ENCODE data around the gene ZNF830. TPM values are rescaled to one million over a fixed set of nuclear protein-coding genes. Genes with fewer than 3 reads are reported as not detected.

Gene ZNF830
- total and polyA plus RNA-seq, 2 donors (not counting 3 experiments of a cell fraction or from before 2014, with no cell fraction given) = 3.1 to 13.9 TPM

DNA sequence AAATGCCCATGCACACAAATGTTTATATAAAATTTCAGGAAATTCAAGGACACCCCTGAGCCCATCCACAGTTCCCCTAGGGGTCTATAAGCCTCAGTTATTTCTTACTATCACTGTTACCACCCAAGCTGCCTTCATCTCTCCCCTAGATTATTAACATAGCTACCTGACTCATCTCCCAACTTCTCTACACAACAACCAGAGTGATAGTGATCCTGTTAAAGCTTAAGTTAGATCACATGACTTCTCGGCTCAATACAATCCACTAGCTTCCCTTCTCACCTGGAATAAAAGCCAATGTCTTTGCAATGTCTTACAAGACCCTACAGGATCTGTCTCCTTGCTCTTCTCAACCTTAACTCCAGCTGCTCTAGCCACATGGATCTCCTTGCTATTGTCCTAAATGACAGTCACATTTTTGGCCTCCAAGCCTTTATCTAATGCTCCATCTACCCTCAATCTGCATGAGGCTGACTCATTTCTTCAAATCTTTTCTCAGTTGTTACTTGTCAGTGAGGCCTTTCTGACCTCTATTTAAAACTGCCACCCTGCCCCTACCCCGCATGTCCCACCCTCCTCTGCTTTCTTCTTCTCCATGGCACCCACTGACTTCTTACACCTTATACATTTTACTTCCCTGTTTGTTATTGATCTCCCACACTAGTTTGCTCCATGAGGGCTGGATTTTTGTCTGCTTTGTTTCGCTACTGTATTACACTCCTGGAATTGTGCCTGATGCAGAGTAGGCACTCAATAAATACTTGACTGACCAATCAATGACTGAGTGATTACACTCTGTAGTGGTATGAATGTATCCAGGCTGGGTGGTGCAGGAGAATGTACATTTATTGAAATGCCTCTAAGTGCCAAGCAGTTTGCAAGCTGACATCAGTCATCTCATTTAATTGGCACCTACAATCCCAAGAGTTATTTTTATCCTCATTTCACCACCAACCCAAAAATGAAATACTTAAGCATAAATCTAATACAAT lies 13.8 kb downstream of the ZNF830 start:
- Histone ChIP-seq H3K79me2 (ENCODE audit: control insufficient read depth, insufficient read depth, low read length) (no peaks in the 10 kb centered on the region), H3K4me1 (ENCODE audit: control insufficient read depth, extremely low read depth, insufficient read depth, low read length) (peaks cover 7% of the 10 kb centered on the region), H3K36me3 (ENCODE audit: control insufficient read depth in 2 of 2, extremely low read depth in 1 of 2, insufficient read depth in 2 of 2, low read length in 2 of 2) (no peaks in the 10 kb centered on the region), H3K9me1 (replicated peaks; ENCODE audit: control insufficient read depth, extremely low read depth, insufficient read depth, low read length) (no peaks in the 10 kb centered on the region), H2AFZ (ENCODE audit: low read depth, low read length) (no peak overlapping the region), H3K27me3 (ENCODE audit: control insufficient read depth in 2 of 2, insufficient read depth in 2 of 2, low read length in 2 of 2) (no peaks in the 10 kb centered on the region), H4K20me1 (replicated peaks; ENCODE audit: control insufficient read depth, extremely low read depth, insufficient read depth, low read length) (no peaks in the 10 kb centered on the region), H3K27ac (ENCODE audit: insufficient read depth, low read depth, low read length) (no peak overlapping the region), H3K9me3 (replicated peaks; ENCODE audit: control insufficient read depth, insufficient read depth, low read length) (no peaks in the 10 kb centered on the region), H3K4me3 (replicated peaks in 1 of 3; ENCODE audit: insufficient read depth in 1 of 3, low read depth in 1 of 3, low read length in 3 of 3) (no peak overlapping the region), H3K4me2 (ENCODE audit: insufficient read depth, low read length) (no peak overlapping the region), H3K9ac (replicated peaks; ENCODE audit: extremely low read depth, insufficient read depth, low read length) (no peak overlapping the region)
- TF ChIP-seq FOS (IDR thresholded peaks at IDR 0.05; ENCODE audit: borderline replicate concordance, insufficient read depth, low read length) (no peak), POLR2A (IDR thresholded peaks at IDR 0.05; ENCODE audit: low read depth, low read length) (no peak), EZH2 (IDR thresholded peaks at IDR 0.05; ENCODE audit: borderline replicate concordance, low read depth, low read length, severe bottlenecking) (no peak), MYC (IDR thresholded peaks at IDR 0.05; ENCODE audit: low read depth, low read length) (no peak), JUN (IDR thresholded peaks at IDR 0.05; ENCODE audit: borderline replicate concordance, insufficient read depth, insufficient read length, low read depth) (no peak), POLR2AphosphoS5 (IDR thresholded peaks at IDR 0.05; ENCODE audit: insufficient read depth, low read depth, low read length) (no peak), GATA2 (IDR thresholded peaks at IDR 0.05; ENCODE audit: insufficient read depth, insufficient read length, low read depth, low read length) (no peak)
- TF ChIP-seq, protein P1, sequence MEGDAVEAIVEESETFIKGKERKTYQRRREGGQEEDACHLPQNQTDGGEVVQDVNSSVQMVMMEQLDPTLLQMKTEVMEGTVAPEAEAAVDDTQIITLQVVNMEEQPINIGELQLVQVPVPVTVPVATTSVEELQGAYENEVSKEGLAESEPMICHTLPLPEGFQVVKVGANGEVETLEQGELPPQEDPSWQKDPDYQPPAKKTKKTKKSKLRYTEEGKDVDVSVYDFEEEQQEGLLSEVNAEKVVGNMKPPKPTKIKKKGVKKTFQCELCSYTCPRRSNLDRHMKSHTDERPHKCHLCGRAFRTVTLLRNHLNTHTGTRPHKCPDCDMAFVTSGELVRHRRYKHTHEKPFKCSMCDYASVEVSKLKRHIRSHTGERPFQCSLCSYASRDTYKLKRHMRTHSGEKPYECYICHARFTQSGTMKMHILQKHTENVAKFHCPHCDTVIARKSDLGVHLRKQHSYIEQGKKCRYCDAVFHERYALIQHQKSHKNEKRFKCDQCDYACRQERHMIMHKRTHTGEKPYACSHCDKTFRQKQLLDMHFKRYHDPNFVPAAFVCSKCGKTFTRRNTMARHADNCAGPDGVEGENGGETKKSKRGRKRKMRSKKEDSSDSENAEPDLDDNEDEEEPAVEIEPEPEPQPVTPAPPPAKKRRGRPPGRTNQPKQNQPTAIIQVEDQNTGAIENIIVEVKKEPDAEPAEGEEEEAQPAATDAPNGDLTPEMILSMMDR (IDR thresholded peaks at IDR 0.05; ENCODE audit: extremely low read depth in 1 of 2, insufficient read depth in 1 of 2, low read depth in 1 of 2, low read length in 2 of 2) = no peak
- TF ChIP-seq, protein P2, sequence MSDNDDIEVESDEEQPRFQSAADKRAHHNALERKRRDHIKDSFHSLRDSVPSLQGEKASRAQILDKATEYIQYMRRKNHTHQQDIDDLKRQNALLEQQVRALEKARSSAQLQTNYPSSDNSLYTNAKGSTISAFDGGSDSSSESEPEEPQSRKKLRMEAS (IDR thresholded peaks at IDR 0.05; ENCODE audit: insufficient read depth, insufficient read length) = no peak
- FAIRE-seq = no peak
- ChIA-PET POLR2A (no interaction called here), CTCF (interaction anchor here (2.1 kb wide), 1 partner anchor 11 kb away, joined by 8 read pairs; no protein-coding TSS in a partner anchor)
- BruUV-seq (replicated peaks) = no TSS peak
- DNase-seq (ENCODE audit: low read depth, low spot score) = no peak
- dilution Hi-C loops (cut with MboI; ENCODE audit: extremely low pct_ligation_motif_present, low sequenced_read_pairs) (loop anchor here (25.0 kb wide), 1 partner anchor 137 kb away; the partner anchor contains the start of genes FNDC8 and RAD51D), intact Hi-C loops (cut with micrococcal nuclease) (no loop called here)
